ENCODE measurements around the gene SCGB2B2. TPM values are rescaled to one million over a fixed set of nuclear protein-coding genes. Genes with fewer than 3 reads are reported as not detected.

Gene SCGB2B2
- not detected in 2 replicates for polyA plus RNA-seq

DNA sequence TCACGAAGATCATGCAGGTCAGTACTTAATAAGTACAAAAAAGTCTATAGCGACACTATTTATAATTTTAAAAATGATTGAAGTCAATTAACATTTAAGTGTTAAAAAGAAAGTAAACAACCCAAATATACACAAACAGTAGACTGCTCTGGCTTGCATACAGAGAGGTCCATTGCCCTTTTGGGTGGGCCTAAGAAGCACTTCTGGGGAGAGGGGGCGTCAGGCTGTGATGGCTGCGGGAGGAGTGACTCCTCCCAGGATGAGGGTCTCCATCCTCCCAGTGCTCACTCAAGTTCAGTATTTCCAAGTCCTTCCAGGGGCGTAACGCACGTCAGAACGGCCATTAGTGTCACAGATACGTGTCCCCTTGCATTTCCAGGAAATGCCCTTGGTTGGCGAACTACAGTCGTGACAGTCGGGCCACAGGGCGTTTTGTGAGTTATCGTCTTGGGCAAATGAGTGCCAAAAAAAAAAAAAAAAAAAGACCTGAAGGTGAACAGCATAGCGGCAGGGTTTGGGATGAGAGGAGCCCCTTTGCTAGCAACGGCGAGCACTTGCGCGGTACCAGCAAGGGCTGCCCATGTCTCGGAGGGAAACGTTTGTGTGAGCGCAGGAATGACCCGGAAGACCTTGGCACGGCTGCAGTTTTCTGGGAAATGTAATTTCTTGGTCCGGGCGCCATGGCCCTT, at the start of gene SCGB2B2:
TSS of gene SCGB2B2 (minus strand) at position 463 of the 689 bp plus-strand sequence. CDS start 82,596 bp downstream, outside the sequence.

DNA sequence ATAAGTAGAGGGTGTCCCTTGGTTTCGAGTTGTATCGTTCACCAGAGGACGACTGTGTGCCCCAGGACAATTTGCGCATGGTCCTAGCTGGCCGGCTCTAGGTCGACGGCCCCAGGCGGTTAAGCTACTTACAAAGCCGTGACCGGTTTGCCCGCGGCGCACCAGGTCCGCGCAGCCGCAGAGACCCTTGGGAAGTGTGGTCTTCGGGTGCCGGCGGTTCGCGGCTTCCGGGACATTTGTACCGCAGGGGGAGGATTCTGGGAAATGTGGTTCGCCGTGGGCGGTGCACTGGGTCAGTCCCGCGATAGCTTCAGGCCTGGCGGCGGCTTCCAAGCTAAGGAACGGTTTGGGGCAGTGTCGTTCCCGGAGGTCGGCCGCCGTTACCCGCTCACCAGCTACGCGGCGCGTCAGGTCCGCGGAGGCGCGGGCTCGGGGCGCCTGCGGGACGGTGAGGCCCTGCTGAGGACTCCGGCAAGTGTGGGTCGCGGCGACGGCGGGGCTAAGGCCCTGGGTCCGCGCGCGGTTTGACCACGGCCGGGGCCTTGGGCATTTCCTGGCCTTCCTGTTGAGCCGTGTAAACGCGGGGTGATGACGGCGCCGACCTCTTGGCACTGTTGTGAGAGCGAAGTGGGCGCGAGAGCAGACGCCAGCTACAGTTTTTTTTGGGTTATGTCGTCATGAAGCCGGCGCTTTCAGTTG, 576 bp upstream of the SCGB2B2 start, which contains the start of gene ZNF302:
TSS of gene ZNF302 (plus strand) at position 293 of the 699 bp plus-strand sequence. CDS start 1,127 bp downstream, outside the sequence.

Other genes with a start within 250 kb of the SCGB2B2 start
- gene UBA2, start 248.8 kb downstream of the SCGB2B2 start, polyA plus RNA-seq, result 56.7 and 67.3 TPM in 2 replicates
- not detected in 2 replicates for gene WTIP, start 195.4 kb downstream of the SCGB2B2 start, polyA plus RNA-seq
- gene ZNF302, start 519 bp upstream of the SCGB2B2 start, polyA plus RNA-seq, result 96.4 and 118 TPM in 2 replicates
- 13.7 and 23.8 TPM in 2 replicates for gene ZNF181, start 57.1 kb upstream of the SCGB2B2 start, polyA plus RNA-seq
- 2.1 and 3.7 TPM in 2 replicates for gene ZNF599, start 96.1 kb upstream of the SCGB2B2 start, polyA plus RNA-seq
- 4.4 and 4.6 TPM in 2 replicates for gene ZNF30, start 249.7 kb upstream of the SCGB2B2 start, polyA plus RNA-seq

Measured in Purkinje cell (primary cell).